Vagina (tissue), 2 donors: ENCODE data around the gene BPIFB4.
"Not testable (repeated sequence)": the region's sequence is repeated elsewhere in the genome, so short reads cannot be mapped to it uniquely, and the experiment has no call there.

ENCODE experiments used
- POLR2A ChIP-seq, 2 donors: fragments of 450-650 bp; IDR thresholded peaks; one replicate each; pipeline ENCODE4 v1.6.1; 2017; ENCODE audit warnings: antibody characterized with exemption in 2 of 2, mild to moderate bottlenecking in 2 of 2, moderate library complexity in 2 of 2
- TF ChIP-seq, protein P1 (sequence below), 3 experiments: fragments of 450-650 bp in 2 of 3; fragments of 200-600 bp in 1 of 3; sonication (generic) in 1 of 3; IDR thresholded peaks; one replicate each; pipeline ENCODE4 v1.5.1; 2017 to 2019; ENCODE audit warnings: antibody characterized with exemption in 3 of 3, mild to moderate bottlenecking in 2 of 3, moderate library complexity in 2 of 3

DNA sequence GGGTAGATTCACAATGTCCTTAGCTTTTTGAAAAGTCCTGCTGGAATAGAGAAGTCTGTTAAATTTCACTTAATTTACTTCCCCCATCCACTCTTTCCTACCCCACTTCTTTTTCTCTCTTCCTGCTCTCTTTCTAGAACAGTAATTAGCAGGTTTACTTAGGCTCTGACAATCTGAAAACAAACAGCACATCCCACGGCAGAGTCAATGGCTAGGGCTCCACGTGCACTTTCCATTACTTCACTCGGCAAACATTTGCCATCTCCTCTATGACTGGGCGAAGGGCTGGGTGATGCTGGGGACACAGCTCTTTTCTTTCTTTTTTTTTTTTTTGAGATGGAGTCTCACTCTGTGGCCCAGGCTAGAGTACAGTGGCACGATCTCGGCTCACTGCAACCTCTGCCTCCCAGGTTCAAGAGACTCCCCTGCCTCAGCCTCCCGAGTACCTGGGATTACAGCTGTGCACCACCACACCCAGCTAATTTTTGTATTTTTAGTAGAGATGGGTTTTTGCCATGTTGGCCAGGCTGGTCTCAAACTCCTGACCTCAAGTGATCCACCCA, 26.7 kb downstream of the BPIFB4 start:
- TF ChIP-seq, protein P1, sequence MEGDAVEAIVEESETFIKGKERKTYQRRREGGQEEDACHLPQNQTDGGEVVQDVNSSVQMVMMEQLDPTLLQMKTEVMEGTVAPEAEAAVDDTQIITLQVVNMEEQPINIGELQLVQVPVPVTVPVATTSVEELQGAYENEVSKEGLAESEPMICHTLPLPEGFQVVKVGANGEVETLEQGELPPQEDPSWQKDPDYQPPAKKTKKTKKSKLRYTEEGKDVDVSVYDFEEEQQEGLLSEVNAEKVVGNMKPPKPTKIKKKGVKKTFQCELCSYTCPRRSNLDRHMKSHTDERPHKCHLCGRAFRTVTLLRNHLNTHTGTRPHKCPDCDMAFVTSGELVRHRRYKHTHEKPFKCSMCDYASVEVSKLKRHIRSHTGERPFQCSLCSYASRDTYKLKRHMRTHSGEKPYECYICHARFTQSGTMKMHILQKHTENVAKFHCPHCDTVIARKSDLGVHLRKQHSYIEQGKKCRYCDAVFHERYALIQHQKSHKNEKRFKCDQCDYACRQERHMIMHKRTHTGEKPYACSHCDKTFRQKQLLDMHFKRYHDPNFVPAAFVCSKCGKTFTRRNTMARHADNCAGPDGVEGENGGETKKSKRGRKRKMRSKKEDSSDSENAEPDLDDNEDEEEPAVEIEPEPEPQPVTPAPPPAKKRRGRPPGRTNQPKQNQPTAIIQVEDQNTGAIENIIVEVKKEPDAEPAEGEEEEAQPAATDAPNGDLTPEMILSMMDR (IDR thresholded peaks at IDR 0.05) = not testable (repeated sequence)
- TF ChIP-seq POLR2A (IDR thresholded peaks at IDR 0.05) = not testable (repeated sequence)
